ENCODE data around the gene SIRPG.

The SIRPG gene

DNA sequence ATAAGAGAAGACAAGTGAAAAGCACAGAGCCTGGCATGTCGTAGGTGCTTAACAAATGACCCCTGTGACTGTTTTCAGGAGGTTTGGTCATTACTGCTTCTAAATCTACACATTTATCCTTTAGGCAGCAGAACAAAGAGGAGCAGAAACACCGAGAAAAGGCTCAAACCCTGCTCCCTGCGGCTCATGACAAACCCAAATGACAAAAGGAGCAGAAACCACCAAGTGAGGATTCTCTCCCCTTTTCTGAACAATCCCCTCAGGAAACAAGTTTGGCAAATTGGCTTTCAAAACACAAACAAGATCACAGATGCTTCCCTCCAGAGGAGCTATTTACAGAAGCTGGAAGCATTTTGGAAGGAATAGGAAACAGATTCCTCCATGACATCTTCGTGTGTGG is 15.8 kb upstream of the SIRPG start:
- no peak for TF ChIP-seq CTCF (IDR thresholded peaks at IDR 0.05; ENCODE audit: low read depth, low read length)
- H3K4me3 ChIP-seq (replicated peaks in 1 of 2; ENCODE audit: low read depth in 2 of 2, low read length in 2 of 2), result no peak overlapping the region
- DNase-seq (ENCODE audit: low read depth in 2 of 2), result no peak

DNA sequence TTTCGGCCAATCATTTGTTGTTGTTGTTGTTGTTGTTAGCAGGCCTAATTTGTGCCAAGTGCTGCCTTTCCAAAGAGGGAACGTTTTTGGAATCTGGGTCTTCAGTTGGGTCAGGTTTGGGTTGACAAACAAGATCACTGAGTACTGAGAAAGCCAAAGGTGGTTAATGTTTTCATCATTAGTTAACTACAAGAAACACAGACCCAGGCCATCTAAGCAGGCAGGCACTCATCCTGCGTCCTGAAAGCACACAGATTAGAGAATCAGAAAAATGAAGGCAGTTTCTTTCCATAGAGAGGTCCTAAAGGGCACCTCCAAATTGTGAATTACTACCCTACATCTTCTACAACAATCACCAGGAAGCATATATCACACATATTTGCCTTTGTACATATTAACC is 15.1 kb upstream of the SIRPG start:
- TF ChIP-seq CTCF (IDR thresholded peaks at IDR 0.05; ENCODE audit: low read depth, low read length), result no peak
- DNase-seq (ENCODE audit: low read depth in 2 of 2), result no peak
- H3K4me3 ChIP-seq (replicated peaks in 1 of 2; ENCODE audit: low read depth in 2 of 2, low read length in 2 of 2), result no peak overlapping the region

GRCh38 chr20:1671891-1672669 is 14.5 kb upstream of the SIRPG start:
- H3K4me3 ChIP-seq (replicated peaks in 1 of 2; ENCODE audit: low read depth in 2 of 2, low read length in 2 of 2), result no peak overlapping the region
- TF ChIP-seq CTCF (IDR thresholded peaks at IDR 0.05; ENCODE audit: low read depth, low read length), result no peak
- DNase-seq (ENCODE audit: low read depth in 2 of 2), result no peak

DNA sequence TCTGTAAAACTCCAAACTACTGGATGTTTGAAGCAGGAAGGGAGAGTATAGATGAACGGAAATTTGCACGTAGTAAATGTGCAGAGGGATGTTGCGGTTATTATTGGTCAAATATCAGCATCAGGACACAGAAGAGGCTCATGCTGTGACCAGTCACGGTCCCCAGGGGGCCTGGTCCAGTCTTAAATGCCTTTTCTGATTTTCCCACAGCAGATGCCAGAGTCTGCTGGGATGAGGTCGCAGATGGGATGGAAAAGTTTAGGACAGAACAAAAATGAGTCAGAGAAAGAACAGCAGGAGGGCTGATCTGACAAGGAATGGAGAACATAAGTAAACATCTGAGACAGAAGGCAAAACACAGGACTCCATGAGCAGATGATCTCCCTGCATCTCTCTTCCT is 11.7 kb upstream of the SIRPG start:
- no peak overlapping the region for H3K4me3 ChIP-seq (replicated peaks in 1 of 2; ENCODE audit: low read depth in 2 of 2, low read length in 2 of 2)
- DNase-seq (ENCODE audit: low read depth in 2 of 2), result no peak
- TF ChIP-seq CTCF (IDR thresholded peaks at IDR 0.05; ENCODE audit: low read depth, low read length), result no peak

DNA sequence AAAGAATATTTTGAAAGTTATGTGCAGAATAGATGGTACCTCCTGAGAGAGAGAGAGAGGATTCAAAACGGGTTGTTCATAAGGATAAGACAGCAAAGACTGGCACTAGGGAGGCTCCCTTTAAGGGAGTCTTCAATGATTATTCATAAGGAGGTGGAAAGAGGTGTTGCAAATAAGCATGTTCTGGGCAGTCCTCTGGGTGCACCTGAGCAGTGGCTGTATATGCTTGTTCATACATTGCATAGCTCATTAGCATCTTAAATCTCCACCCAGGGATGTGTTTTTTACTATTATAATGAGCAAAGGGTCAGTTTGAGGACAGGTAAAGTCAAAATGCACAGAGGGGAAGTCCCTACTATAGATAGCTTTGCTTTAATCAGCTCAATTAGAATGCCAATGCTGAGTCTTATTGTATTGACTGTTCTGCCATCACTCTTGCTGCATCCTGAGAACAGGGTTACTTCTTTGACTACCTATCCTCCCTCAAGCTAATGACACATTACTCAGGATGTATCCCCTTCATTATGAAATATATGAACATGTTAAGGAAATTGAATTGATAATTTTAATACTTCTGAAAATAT is 10.0 kb upstream of the SIRPG start:
- H3K4me3 ChIP-seq (replicated peaks in 1 of 2; ENCODE audit: low read depth in 2 of 2, low read length in 2 of 2), result no peak overlapping the region

DNA sequence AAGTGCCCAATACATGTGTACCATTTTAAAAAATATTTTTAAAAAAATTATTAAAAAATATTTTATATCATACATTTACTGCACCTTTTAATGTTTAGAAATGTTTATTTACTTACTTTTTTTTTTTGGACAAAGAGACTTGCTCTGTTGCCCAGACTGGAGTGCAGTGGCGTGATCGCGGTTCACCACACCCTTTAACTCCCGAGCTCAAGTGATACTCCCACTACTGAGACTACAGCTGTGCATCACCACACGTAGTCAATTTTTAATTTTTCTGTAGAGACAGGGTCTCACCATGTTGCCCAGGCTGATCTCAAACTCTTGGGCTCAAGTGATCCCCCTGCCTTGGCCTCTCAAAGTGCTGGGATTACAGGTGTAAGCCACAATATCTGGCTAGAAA is 9.2 kb upstream of the SIRPG start:
- no peak for DNase-seq (ENCODE audit: low read depth in 2 of 2)
- no peak for TF ChIP-seq CTCF (IDR thresholded peaks at IDR 0.05; ENCODE audit: low read depth, low read length)
- H3K4me3 ChIP-seq (replicated peaks in 1 of 2; ENCODE audit: low read depth in 2 of 2, low read length in 2 of 2), result no peak overlapping the region

More for the DNA sequence above, 10.0 kb upstream of the SIRPG start:
- DNase-seq (ENCODE audit: low read depth in 2 of 2), result no peak
- TF ChIP-seq CTCF (IDR thresholded peaks at IDR 0.05; ENCODE audit: low read depth, low read length), result no peak
